Measurements from ENCODE around the gene TRMT61A.

TRMT61A gene

GRCh38 chr14:103528587-103529382 lies at the start of gene TRMT61A:
TSS of gene TRMT61A (plus strand) at chr14:103529196. CDS start at chr14:103529979, 783 bp downstream.
- H3K4me3 ChIP-seq (ENCODE audit: low read length): peak within 1 kb of the TSS; percentile 85
- TF ChIP-seq ZNF274 (IDR thresholded peaks at IDR 0.05; ENCODE audit: low read depth, low read length): no peak

- no peak for TF ChIP-seq ZNF274 (IDR thresholded peaks at IDR 0.05; ENCODE audit: low read depth, low read length)
- no peak overlapping the region for H3K4me3 ChIP-seq (ENCODE audit: low read length)
Measured at GRCh38 chr14:103480595-103480994, 48.4 kb upstream of the TRMT61A start.

GRCh38 chr14:103483600-103483999 lies 45.4 kb upstream of the TRMT61A start:
- H3K4me3 ChIP-seq (ENCODE audit: low read length): no peak overlapping the region
- TF ChIP-seq ZNF274 (IDR thresholded peaks at IDR 0.05; ENCODE audit: low read depth, low read length): no peak

- TF ChIP-seq ZNF274 (IDR thresholded peaks at IDR 0.05; ENCODE audit: low read depth, low read length): no peak
Measured at GRCh38 chr14:103485504-103485903, 43.5 kb upstream of the TRMT61A start.

GRCh38 chr14:103488071-103488470 lies 40.9 kb upstream of the TRMT61A start:
- TF ChIP-seq ZNF274 (IDR thresholded peaks at IDR 0.05; ENCODE audit: low read depth, low read length): no peak

More at GRCh38 chr14:103485504-103485903, 43.5 kb upstream of the TRMT61A start:
- no peak overlapping the region for H3K4me3 ChIP-seq (ENCODE audit: low read length)

GRCh38 chr14:103488960-103489359 lies 40.0 kb upstream of the TRMT61A start:
- TF ChIP-seq ZNF274 (IDR thresholded peaks at IDR 0.05; ENCODE audit: low read depth, low read length): no peak
- H3K4me3 ChIP-seq (ENCODE audit: low read length): no peak overlapping the region

More at GRCh38 chr14:103488071-103488470, 40.9 kb upstream of the TRMT61A start:
- no peak overlapping the region for H3K4me3 ChIP-seq (ENCODE audit: low read length)

GRCh38 chr14:103489621-103490020 lies 39.4 kb upstream of the TRMT61A start:
- H3K4me3 ChIP-seq (ENCODE audit: low read length): no peak overlapping the region
- no peak for TF ChIP-seq ZNF274 (IDR thresholded peaks at IDR 0.05; ENCODE audit: low read depth, low read length)

GRCh38 chr14:103491691-103492090 lies 37.3 kb upstream of the TRMT61A start:
- H3K4me3 ChIP-seq (ENCODE audit: low read length): no peak overlapping the region
- no peak for TF ChIP-seq ZNF274 (IDR thresholded peaks at IDR 0.05; ENCODE audit: low read depth, low read length)

GRCh38 chr14:103492156-103492925 lies 36.7 kb upstream of the TRMT61A start:
- H3K4me3 ChIP-seq (ENCODE audit: low read length): no peak overlapping the region
- no peak for TF ChIP-seq ZNF274 (IDR thresholded peaks at IDR 0.05; ENCODE audit: low read depth, low read length)

GRCh38 chr14:103495854-103496253 lies 33.1 kb upstream of the TRMT61A start:
- H3K4me3 ChIP-seq (ENCODE audit: low read length): no peak overlapping the region
- no peak for TF ChIP-seq ZNF274 (IDR thresholded peaks at IDR 0.05; ENCODE audit: low read depth, low read length)

GRCh38 chr14:103496776-103497175 lies 32.2 kb upstream of the TRMT61A start:
- H3K4me3 ChIP-seq (ENCODE audit: low read length): no peak overlapping the region
- no peak for TF ChIP-seq ZNF274 (IDR thresholded peaks at IDR 0.05; ENCODE audit: low read depth, low read length)

- no peak for TF ChIP-seq ZNF274 (IDR thresholded peaks at IDR 0.05; ENCODE audit: low read depth, low read length)
- no peak overlapping the region for H3K4me3 ChIP-seq (ENCODE audit: low read length)
Measured at GRCh38 chr14:103499709-103500108, 29.3 kb upstream of the TRMT61A start.

- no peak for TF ChIP-seq ZNF274 (IDR thresholded peaks at IDR 0.05; ENCODE audit: low read depth, low read length)
- no peak overlapping the region for H3K4me3 ChIP-seq (ENCODE audit: low read length)
Measured at GRCh38 chr14:103500148-103500990, 28.6 kb upstream of the TRMT61A start.

All from GM08714 (cell line).